ENCODE measurements around the gene RTRAF. TPM values are rescaled to one million over a fixed set of nuclear protein-coding genes. Genes with fewer than 3 reads are reported as not detected.

RTRAF gene
- total RNA-seq, 1 experiment from 2014 or later: 93.7 TPM

GRCh38 chr14:52054678-52055077, 65.3 kb downstream of the RTRAF start:
- POLR2A ChIA-PET: no interaction called here
- H3K4me1 ChIP-seq (ENCODE audit: control insufficient read depth, insufficient read depth, low read length): no peaks in the 10 kb centered on the region
- no TSS peak for BruUV-seq (replicated peaks)
- H3K9me3 ChIP-seq (ENCODE audit: control insufficient read depth, insufficient read depth, low read depth, low read length): no peaks in the 10 kb centered on the region
- DNase-seq (ENCODE audit: low read depth, low spot score): no peak
- intact Hi-C loops (cut with micrococcal nuclease; ENCODE audit: unreplicated experiment) (no loop called here), in situ Hi-C loops (cut with HindIII; ENCODE audit: low pct_unique_long_range_greater_than_20kb, low sequenced_read_pairs) (no loop called here)
- CTCF ChIA-PET: no interaction called here
- no peak for TF ChIP-seq REST (IDR thresholded peaks at IDR 0.05; ENCODE audit: insufficient read depth in 1 of 2, low read depth in 2 of 2, low read length in 1 of 2)
- TF ChIP-seq SIN3A (IDR thresholded peaks at IDR 0.05; ENCODE audit: borderline replicate concordance, insufficient read depth, low read depth, low read length): no peak
- H3K4me3 ChIP-seq (ENCODE audit: low read depth in 2 of 2, low read length in 2 of 2): no peak overlapping the region
- no peak for ATAC-seq
- H3K36me3 ChIP-seq (ENCODE audit: control insufficient read depth, insufficient read depth, low read length): no peaks in the 10 kb centered on the region
- no peaks in the 10 kb centered on the region; the same call in 1 of the 2 replicates for H3K27me3 ChIP-seq (ENCODE audit: control insufficient read depth, insufficient read depth, low read length)
- H3K27ac ChIP-seq (ENCODE audit: low read length): no peak overlapping the region

- H3K4me1 ChIP-seq (ENCODE audit: control insufficient read depth, insufficient read depth, low read length): no peaks in the 10 kb centered on the region
- no peak for ATAC-seq
- BruUV-seq (replicated peaks): no TSS peak
- in situ Hi-C loops (cut with HindIII; ENCODE audit: low pct_unique_long_range_greater_than_20kb, low sequenced_read_pairs) (no loop called here), intact Hi-C loops (cut with micrococcal nuclease; ENCODE audit: unreplicated experiment) (no loop called here)
- CTCF ChIA-PET: no interaction called here
- POLR2A ChIA-PET: no interaction called here
- H3K9me3 ChIP-seq (ENCODE audit: control insufficient read depth, insufficient read depth, low read depth, low read length): no peaks in the 10 kb centered on the region
- no peaks in the 10 kb centered on the region for H3K36me3 ChIP-seq (ENCODE audit: control insufficient read depth, insufficient read depth, low read length)
- no peak overlapping the region for H3K4me3 ChIP-seq (ENCODE audit: low read depth in 2 of 2, low read length in 2 of 2)
- no peak for DNase-seq (ENCODE audit: low read depth, low spot score)
- no peak for TF ChIP-seq SIN3A (IDR thresholded peaks at IDR 0.05; ENCODE audit: borderline replicate concordance, insufficient read depth, low read depth, low read length)
- TF ChIP-seq CTCF (IDR thresholded peaks at IDR 0.05): no peak
- TF ChIP-seq POLR2AphosphoS5 (IDR thresholded peaks at IDR 0.05; ENCODE audit: low read depth, low read length): no peak
- TF ChIP-seq REST (IDR thresholded peaks at IDR 0.05; ENCODE audit: insufficient read depth in 1 of 2, low read depth in 2 of 2, low read length in 1 of 2): no peak
- no peak for TF ChIP-seq TCF7L2 (IDR thresholded peaks at IDR 0.05; ENCODE audit: low read depth, low read length)
- no peaks in the 10 kb centered on the region; the same call in 1 of the 2 replicates for H3K27me3 ChIP-seq (ENCODE audit: control insufficient read depth, insufficient read depth, low read length)
- H3K27ac ChIP-seq (ENCODE audit: low read length): no peak overlapping the region
These were observed 65.8 kb downstream of the RTRAF start for GRCh38 chr14:52055167-52055566.
